GM19463 (cell line): ENCODE results near the gene MLLT1.
"Not testable (repeated sequence)": the region's sequence is repeated elsewhere in the genome, so short reads cannot be mapped to it uniquely, and the experiment has no call there.

Experiments used
- ATAC-seq: cut with Tn5 transposase; IDR thresholded peaks from one replicate; pipeline ENCODE4 v1.9.1; 2021; ENCODE audit warnings: mild to moderate bottlenecking, moderate library complexity; ENCODE audit not compliant: unreplicated experiment

MLLT1 gene

GRCh38 chr19:6279931-6280591 is at the start of gene MLLT1:
Gene MLLT1 (minus strand): TSS chr19:6279975. CDS start chr19:6279784, 191 bp downstream.
- ATAC-seq = peak; percentile 97

GRCh38 chr19:6326815-6327214 is 47.0 kb upstream of the MLLT1 start:
- ATAC-seq = no peak

GRCh38 chr19:6325614-6326013 is 45.8 kb upstream of the MLLT1 start:
- no peak for ATAC-seq

GRCh38 chr19:6324757-6325156 is 45.0 kb upstream of the MLLT1 start:
- ATAC-seq = no peak

- ATAC-seq = no peak
Observed at GRCh38 chr19:6322284-6322683, 42.5 kb upstream of the MLLT1 start.

GRCh38 chr19:6319376-6319775 is 39.6 kb upstream of the MLLT1 start:
- ATAC-seq = no peak

- no peak for ATAC-seq
Observed at GRCh38 chr19:6318772-6319171, 39.0 kb upstream of the MLLT1 start.

- ATAC-seq = not testable (repeated sequence)
Observed at GRCh38 chr19:6315646-6316045, 35.9 kb upstream of the MLLT1 start.

- no peak for ATAC-seq
Observed at GRCh38 chr19:6313398-6313969, 33.7 kb upstream of the MLLT1 start.

GRCh38 chr19:6312018-6312417 is 32.2 kb upstream of the MLLT1 start:
- no peak for ATAC-seq

GRCh38 chr19:6298413-6298812 is 18.6 kb upstream of the MLLT1 start:
- no peak for ATAC-seq

GRCh38 chr19:6297202-6297601 is 17.4 kb upstream of the MLLT1 start:
- ATAC-seq = no peak

- ATAC-seq = no peak
Observed at GRCh38 chr19:6292006-6292405, 12.2 kb upstream of the MLLT1 start.

- ATAC-seq = no peak
Observed at GRCh38 chr19:6288737-6289136, 9.0 kb upstream of the MLLT1 start.

- ATAC-seq = no peak
Observed at GRCh38 chr19:6287269-6287885, 7.6 kb upstream of the MLLT1 start.

GRCh38 chr19:6286676-6287075 is 6.9 kb upstream of the MLLT1 start:
- no peak for ATAC-seq

GRCh38 chr19:6282393-6282792 is 2.6 kb upstream of the MLLT1 start:
- not testable (repeated sequence) for ATAC-seq

GRCh38 chr19:6279620-6279930 is 200 bp downstream of the MLLT1 start:
- ATAC-seq = peak; percentile 22

GRCh38 chr19:6278740-6279619 is 795 bp downstream of the MLLT1 start:
- ATAC-seq = no peak

GRCh38 chr19:6278051-6278450 is 1.7 kb downstream of the MLLT1 start:
- ATAC-seq = no peak

GRCh38 chr19:6276447-6276846 is 3.3 kb downstream of the MLLT1 start:
- no peak for ATAC-seq
